ENCODE results near the gene TBC1D22A.

Gene TBC1D22A

DNA sequence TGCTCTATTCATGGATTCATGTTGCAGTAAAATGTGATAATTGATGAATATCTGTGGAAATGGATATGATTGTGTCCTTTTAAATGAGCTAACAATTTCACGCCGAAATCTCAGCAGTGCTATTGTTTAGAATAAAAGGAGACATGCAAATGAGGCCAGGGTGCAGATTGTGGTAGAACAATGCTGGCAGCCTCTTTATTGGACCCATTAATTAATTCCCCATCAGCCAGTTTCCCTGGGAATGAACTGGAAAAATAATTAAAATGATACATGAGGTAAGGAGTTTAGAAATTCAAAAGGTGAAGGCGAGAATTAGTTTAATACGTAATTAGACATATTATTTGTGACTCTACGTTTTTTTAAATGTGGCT lies 306.2 kb downstream of the TBC1D22A start:
- no peak for DNase-seq (ENCODE audit: low read depth in 2 of 2, low spot score in 1 of 2)

DNA sequence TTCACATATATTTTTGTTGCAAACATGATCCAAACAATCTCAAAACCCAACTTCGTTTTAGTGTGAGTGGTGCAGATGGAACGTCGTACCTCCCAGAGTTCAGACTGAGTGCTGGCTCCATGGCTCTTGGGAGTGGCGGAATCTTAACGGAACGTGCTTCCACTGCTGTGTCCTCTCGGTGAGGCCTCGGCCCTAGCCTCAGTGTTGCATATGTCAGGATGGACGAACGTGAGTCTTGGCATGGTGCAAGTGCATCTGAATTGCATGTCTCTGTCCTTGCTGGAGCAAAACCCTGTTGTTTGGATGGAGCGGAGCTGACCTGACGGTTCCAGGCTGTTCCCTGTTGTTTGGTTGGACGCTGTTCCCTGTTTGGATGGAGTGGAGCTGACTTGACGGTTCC lies 306.8 kb downstream of the TBC1D22A start:
- no peak for DNase-seq (ENCODE audit: low read depth in 2 of 2, low spot score in 1 of 2)

DNA sequence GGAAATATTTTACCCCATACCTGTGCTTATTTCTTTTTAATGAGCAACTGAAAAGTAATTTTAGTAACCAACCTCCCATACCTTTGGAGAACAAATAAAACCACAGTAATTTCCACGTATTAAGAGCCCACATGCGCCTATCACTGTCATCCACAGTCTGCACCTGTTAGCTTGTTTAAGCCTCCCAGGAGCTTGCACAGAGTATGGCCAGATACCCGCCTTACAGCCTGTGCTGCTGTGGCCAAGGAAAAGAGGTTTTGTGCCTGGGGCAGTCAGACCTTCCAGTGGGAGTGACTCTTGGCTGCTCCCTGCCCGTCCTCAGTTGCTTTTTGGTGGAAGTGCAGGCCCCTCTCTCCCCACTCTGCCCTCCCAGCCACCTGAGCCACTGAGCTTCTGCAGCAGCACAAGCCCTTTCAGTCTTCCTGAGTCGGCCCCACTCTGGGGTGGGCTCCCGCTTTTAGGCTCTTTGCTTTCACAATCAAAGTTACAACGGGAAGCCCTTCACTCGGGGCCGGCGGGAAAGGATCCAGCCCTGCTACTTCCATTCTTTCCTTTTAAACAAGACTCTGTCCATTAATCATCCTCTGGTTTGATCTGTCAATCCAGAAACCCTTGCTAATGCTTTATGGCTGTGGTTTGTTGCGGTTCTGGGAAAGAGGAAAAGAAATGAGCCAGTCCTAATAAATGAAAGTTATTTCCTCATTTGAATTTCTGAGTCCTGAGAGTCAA lies 308.8 kb downstream of the TBC1D22A start:
- no peak for DNase-seq (ENCODE audit: low read depth in 2 of 2, low spot score in 1 of 2)

DNA sequence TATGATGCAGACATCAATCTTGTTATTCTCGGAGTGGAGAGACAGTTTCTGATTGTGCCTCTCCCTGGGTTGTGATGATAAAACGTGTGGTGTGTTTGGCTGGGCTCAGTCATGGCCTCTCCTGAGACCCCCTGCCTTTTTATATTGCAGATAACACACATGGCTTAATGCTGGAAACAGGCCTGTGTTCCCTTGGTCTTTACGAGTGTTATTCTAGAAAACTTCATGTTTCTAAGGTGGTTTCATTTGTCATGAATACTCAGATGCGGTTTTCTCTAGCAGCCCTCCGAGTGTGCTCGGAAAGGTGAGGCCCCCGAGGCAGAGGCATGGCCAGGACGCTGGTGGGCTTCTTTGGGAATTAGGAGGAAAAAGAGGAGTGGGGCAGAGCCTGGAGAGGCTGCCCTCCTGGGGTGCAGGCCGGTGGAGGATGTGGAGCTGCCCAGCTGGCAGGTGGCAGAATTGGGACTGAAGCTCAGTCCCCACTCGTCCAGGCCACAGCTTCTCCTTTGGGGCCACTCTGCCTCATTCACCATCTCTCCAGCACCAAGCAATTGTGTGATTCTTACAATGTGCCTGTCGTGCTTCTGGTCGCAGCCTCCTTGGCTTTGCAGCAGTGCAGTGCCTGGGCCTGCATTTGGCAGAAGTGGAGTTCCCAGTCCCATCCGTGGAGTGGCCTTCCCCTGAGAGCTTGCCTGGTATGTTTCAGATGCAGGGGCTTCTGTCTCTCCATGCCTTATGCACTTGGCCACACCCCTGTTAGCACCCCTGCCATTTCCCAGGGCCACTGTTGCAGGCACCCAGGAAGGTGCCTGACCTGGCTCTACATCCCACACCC lies 309.6 kb downstream of the TBC1D22A start:
- no peak for DNase-seq (ENCODE audit: low read depth in 2 of 2, low spot score in 1 of 2)

DNA sequence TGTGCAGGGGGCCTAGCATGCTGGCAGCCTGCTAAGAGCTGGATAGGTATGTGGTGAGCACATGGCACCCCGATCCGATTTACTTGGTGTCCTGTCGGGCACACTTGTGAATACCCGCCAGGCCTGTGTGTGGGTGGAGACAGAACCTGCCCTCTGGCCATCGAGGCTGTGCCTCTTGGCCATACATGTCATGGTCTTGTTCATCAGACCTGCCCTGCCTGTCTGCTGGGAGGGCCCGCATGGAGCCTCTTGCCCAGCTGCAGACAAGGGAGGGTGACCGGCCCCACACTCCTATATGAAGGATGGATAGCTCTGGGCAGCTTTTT lies 310.2 kb downstream of the TBC1D22A start:
- DNase-seq (ENCODE audit: low read depth in 2 of 2, low spot score in 1 of 2): no peak

DNA sequence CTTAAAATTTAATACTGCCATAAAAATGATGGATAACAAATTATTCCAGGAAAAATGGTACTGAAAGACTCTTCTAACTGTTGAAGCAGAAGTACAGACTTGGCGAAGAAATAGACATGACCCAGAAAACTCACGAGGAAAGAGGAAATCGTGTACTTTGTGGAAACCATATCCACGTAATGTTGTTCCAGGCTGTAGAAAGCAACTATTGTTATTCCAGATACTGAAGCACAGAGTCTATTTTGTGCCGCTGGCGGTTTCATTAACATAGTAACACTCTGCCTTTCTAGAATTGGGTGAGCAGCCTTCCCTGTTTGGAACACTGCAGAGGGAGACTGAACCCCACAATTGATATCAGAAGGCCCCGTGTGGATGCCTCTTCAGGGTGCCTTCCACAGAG lies 310.6 kb downstream of the TBC1D22A start:
- no peak for DNase-seq (ENCODE audit: low read depth in 2 of 2, low spot score in 1 of 2)

DNA sequence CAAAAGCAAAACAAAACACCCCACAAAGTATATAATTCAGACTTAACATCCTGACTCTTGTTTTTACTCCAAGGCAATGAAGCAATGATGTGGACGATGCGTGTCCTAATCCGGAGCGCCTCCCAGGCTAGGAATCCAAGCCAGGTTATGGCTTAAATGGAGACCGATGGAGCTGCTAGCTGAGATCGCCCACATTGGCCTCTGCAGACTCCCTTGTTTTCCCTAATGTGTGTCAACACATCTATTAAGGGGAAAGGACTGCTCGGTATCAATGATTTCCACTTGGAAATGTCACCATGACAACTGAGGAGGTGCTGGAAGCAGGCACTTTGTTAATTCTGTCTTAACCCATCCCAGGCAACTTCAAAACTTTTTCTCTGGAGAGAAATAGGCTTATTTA lies 311.7 kb downstream of the TBC1D22A start:
- DNase-seq (ENCODE audit: low read depth in 2 of 2, low spot score in 1 of 2): no peak

DNA sequence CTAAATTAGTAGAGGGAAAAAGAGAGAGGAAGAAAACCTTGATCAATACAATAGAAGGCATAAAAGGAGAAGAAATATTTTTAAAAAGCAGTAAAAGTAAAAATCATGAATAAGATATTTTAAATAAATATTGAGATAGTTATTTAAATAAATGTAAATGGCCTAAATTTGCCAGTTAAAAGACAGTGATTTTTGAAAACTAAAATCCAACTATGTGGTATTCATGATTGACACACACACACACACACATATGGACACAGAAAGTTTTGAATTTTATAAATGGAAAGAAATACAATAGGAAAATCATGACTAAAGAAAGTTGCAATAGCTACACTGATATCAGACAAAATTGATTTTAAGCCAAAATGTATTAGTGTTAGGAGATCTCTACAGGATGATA lies 313.1 kb downstream of the TBC1D22A start:
- DNase-seq (ENCODE audit: low read depth in 2 of 2, low spot score in 1 of 2): no peak

DNA sequence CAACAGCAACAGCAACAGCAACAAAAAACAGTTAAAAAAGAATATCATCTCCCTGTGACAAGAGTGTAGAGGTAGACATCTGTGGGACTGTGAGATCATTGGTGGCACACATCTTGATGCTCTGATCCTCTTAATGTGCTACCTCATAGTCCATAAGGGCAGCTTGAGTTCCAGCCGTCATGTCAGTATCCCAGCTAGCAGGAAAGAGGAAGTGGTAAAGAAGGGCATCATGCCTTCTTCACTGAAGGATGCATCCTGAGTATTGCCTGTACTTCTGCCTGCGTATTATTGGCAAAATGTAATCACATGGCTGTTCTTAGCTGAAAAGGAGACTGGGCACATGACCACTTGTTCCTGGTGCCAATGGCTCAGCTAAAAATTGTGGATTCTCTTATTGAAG lies 314.3 kb downstream of the TBC1D22A start:
- DNase-seq (ENCODE audit: low read depth in 2 of 2, low spot score in 1 of 2): no peak

DNA sequence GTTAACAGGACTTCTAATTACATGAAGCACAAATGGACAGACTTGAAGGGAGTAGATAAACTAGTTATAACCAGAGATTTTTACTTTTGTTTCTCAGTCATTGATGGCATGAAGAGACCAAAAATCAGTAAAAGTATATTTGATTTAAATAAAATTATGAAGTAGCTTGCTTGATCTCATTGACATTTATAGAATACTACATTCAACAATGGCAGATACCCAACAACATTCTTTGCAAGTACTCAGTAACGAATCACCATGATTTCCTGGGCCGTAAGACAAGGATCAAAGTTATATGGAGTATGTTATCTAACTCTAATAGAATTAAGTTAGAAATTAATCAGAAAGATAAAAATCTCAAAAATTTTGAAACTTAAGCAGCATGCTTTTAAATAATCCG lies 317.6 kb downstream of the TBC1D22A start:
- no peak for DNase-seq (ENCODE audit: low read depth in 2 of 2, low spot score in 1 of 2)

DNA sequence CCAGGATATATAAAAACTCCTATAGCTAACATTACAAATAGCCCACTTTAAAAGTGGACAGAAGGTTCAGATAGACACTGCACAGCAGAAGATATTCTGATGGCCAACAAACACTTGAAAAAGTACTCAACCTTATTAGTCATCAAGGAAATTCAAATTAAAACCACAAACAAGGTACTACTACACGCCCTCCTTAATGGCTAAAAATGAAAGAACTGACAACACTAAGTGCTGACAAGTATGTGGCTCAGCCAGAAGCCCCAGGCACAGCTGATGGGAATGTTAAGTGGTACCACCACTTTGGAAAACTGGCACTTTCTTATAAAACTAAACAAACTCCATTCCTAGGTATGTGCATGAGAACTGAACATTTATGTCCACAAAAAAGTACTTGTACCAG lies 320.1 kb downstream of the TBC1D22A start:
- DNase-seq (ENCODE audit: low read depth in 2 of 2, low spot score in 1 of 2): no peak

DNA sequence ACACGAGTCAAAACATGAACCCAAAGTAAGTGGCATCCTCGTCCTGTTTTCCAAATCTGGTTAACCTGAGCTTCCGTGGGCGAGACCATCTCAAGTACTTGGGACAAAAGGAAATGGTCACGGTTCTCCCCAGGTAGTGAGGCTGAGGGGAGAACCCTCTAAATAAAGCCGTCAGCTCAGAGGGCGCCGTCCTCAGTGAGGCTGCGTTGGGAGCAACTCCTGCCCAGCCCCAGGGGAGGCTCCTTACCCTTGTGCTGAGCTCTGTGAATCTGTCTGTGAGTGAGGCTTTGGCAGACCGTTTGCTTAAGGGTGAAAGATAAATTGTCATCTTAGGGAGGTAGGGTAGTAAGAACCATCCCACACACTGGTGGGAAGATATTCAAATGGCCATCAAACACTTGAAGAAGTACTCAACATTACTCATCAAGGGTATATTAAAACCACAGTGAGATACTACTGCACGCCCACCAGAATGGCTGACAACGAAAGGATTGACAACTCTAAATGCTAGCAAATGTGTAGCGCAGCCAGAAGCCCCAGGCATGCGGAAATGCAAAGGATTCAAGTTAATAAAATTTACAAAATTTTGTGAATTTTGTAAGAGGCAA lies 321.0 kb downstream of the TBC1D22A start:
- no peak for DNase-seq (ENCODE audit: low read depth in 2 of 2, low spot score in 1 of 2)

DNA sequence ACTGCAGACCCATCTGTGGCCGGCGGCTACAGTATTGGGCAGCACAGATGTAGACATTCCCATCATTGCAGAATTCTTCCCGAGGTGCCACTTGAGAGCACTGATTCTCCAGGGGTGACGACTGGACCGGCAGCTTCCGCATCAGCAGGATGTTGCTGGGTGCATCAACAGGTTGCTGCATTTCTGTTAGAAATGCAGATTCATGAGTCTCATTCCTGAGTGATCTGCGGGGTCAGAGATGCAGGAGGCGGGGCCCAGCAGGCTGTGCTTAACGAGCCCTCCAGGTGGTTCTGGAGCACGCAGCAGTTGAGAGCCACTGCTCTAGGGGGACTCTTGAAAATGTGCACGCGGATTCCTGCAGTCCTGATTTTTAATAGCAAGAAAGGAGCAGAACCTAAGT lies 321.8 kb downstream of the TBC1D22A start:
- DNase-seq (ENCODE audit: low read depth in 2 of 2, low spot score in 1 of 2): no peak

DNA sequence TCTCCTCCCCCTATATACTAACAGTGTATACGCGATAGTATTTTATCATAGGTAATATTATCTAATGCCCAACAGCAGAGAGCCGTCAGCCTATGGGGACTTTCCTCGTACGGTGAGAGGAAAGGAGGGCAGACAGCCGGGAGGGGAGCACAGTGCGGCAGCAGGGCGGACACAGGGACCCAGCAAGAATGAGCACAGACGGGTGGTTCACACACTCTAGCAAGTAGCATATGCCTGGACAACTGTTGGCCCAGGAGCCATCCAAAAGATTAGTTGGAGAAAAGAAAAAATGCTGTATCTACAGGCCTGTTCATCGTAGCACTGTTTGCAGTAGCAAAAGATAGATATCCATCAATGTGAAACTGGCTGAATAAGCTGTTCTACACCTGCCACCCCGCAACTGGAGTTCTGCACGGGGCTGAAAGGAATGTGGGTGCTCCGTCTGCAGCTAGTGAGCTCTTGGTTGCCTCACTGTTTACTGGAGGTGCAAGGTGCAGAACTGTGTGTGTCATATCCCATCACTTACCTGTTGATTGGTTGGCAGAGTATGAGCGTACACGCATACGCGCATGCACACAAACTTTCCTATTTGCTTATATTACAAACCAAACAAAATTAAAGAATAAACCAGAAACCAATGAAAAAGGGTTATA lies 324.3 kb downstream of the TBC1D22A start:
- DNase-seq (ENCODE audit: low read depth in 2 of 2, low spot score in 1 of 2): no peak

DNA sequence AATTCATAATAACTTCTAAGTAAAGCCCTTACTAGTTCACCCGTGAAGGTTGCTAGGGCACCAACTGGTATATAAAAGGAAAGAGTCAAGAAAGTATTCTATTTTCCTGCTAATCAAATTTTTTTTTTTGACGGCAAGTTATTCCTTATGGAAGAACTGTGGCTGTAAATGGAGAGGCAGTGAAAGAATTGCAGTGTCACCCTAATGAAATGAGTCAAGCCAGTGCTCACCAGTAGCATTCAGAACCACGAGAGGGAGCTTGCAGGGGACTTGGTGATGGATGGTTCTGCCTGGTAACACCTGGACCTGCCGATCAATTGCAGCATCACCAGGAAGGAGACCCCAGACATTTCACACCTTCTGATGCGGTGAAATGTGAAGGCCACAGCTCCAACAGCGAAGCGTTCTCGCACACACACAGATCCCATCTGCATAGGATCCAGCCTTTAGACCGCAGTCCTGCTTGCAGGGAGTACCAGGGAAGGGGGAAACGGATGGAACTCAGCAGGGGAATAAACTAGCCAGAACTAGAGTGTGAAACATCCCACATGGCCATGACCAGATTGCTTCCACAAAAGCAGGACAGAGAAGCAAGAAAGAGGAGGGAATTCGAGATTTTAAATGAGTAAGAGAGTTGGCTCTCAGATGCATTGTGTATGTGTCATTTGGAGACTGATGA lies 326.2 kb downstream of the TBC1D22A start:
- no peak for DNase-seq (ENCODE audit: low read depth in 2 of 2, low spot score in 1 of 2)

DNA sequence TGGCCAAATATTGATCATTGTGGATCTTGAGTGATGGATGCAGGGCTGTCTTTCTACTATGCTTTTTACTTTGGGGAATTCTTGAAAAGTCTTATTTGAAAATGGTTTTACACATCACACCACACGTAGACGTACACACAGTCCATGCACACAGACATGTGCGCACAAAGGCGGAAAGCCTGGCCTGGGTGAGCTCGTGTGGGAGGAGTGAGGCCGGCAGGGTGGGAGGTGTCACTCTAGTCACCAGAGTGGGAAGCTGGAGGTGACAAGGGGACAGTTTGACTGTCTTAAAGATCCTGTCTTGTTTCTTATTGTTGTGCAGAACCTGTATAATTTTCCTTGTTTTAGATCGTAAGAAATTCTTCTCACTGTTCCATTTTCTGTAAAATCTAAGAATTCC lies 326.9 kb downstream of the TBC1D22A start:
- DNase-seq (ENCODE audit: low read depth in 2 of 2, low spot score in 1 of 2): no peak

DNA sequence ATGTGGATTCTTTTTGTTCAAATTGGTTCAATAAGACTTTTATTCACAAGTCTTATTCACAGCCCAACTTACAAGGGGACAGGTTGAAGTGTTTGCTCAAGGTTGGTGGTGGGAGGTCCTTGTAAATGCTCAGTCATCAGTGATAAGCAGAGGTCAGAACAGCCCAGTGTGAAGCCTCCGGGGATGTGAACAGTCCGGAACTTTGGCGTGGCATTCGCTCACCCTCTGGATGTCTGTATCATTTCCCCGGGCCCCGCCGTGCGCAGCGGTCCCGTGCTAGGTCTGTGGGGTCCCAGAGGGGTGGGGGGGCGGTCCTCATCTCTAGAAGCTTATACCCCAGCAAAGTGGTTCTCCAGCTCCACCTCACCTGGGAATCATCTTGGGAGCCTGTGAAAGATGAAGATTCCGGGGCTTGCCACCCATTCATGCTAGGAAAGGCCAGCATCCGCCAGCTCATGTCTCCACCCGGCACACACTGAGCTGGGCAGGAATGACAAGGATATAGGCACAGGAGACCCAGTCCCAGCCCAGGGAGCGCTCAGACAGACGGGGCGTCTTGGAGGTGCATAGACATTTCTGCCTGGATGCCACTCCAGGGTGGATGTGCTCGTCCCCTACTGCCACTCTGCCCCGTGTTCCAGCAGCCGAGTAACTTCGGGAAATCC lies 327.5 kb downstream of the TBC1D22A start:
- no peak for DNase-seq (ENCODE audit: low read depth in 2 of 2, low spot score in 1 of 2)

DNA sequence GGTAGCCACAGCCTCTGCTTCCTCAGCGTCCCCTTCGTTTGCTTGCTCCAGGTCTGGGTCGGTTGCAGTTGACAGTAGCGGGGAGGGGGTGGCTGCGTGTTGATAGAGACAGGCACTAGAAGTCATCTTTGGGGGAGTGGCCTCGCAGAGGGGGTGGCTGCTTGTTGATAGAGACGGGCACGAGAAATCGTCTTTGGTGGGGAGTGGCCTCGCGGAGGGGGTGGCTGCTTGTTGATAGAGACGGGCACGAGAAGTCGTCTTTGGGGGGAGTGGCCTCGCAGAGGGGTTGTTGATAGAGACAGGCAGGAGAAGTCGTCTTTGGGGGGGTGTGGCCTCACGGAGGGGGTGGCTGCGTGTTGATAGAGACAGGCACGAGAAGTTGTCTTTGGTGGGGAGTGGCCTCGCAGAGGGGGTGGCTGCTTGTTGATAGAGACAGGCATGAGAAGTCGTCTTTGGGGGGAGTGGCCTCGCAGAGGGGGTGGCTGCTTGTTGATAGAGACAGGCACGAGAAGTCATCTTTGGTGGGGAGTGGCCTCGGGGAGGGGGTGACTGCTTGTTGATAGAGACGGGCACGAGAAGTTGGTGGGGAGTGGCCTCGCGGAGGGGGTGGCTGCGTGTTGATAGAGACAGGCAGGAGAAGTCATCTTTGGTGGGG lies 328.3 kb downstream of the TBC1D22A start:
- DNase-seq (ENCODE audit: low read depth in 2 of 2, low spot score in 1 of 2): no peak

DNA sequence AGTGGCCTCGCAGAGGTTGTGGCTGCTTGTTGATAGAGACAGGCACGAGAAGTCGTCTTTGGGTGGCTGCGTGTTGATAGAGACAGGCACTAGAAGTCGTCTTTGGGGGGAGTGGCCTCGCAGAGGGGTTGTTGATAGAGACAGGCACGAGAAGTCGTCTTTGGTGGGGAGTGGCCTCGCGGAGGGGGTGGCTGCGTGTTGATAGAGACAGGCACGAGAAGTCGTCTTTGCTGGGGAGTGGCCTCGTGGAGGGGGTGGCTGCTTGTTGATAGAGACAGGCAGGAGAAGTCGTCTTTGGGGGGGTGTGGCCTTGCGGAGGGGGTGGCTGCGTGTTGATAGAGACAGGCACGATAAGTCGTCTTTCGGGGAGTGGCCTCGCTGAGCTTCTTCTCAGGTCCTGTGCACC lies 328.8 kb downstream of the TBC1D22A start:
- no peak for DNase-seq (ENCODE audit: low read depth in 2 of 2, low spot score in 1 of 2)

DNA sequence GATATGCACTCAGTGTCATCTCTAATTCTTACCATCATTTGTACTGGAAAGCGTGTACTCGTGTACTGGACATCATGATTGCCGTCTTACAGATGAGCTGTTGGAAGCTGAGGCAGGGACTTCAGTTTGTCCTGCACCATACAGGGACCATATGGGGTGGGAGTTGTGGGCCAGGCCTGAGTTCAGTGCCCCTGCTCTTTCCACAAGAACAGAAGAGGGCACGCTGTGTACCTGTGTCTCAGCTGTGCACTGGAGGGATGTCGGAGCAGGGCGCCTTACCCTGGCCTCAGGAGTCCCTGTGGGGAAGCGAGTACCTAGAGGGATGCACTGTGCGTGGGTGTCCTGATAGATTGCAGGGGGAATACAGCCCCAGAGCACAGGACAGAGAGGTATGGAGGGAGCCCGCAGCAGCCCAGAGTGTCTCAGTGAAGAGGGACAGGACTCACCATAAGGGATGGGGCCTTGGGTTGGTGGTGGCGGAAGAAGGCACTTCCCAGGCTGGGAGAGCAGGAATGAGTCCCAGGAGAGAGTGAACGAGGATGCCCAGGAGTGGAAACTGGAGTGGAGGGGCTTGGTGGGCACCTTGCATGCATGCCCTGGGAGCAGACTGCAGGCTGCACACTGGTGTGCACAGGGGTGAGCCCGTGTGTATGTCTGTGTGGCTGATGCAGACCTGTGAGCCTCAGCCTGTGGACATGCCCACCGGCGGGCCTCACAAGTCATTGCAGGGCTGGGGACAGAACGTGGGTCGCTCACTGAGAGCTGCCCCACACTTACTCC lies 329.7 kb downstream of the TBC1D22A start:
- no peak for DNase-seq (ENCODE audit: low read depth in 2 of 2, low spot score in 1 of 2)
